ENCODE measurements around the gene BTBD9.

The BTBD9 gene

GRCh38 chr6:38179300-38179699 is 460.4 kb downstream of the BTBD9 start:
- TF ChIP-seq TCF4 (CRISPR knock-in tag; IDR thresholded peaks at IDR 0.05; ENCODE audit: borderline replicate concordance), result no peak
- ATAC-seq, result peak; percentile 50

GRCh38 chr6:38178584-38178886 is 461.2 kb downstream of the BTBD9 start:
- no peak for ATAC-seq
- TF ChIP-seq ESRRG (CRISPR knock-in tag; IDR thresholded peaks at IDR 0.05), result no peak
- TF ChIP-seq PPARA (CRISPR knock-in tag; IDR thresholded peaks at IDR 0.05; ENCODE audit: borderline replicate concordance), result no peak
- no peak for TF ChIP-seq TSHZ2 (CRISPR knock-in tag; IDR thresholded peaks at IDR 0.05)
- TF ChIP-seq ISL1 (CRISPR knock-in tag; IDR thresholded peaks at IDR 0.05), result no peak
- TF ChIP-seq SNAI2 (CRISPR knock-in tag; IDR thresholded peaks at IDR 0.05), result no peak
- no peak for TF ChIP-seq OSR1 (CRISPR knock-in tag; IDR thresholded peaks at IDR 0.05)
- TF ChIP-seq GLIS3 (CRISPR knock-in tag; IDR thresholded peaks at IDR 0.05), result no peak
- no peak for TF ChIP-seq TCF4 (CRISPR knock-in tag; IDR thresholded peaks at IDR 0.05; ENCODE audit: borderline replicate concordance)
- no peak for TF ChIP-seq ZNF8 (CRISPR knock-in tag; IDR thresholded peaks at IDR 0.05)
- TF ChIP-seq ZNF565 (CRISPR knock-in tag; conservative IDR thresholded peaks at IDR 0.05; ENCODE audit: low read depth), result no peak
- TF ChIP-seq PATZ1 (CRISPR knock-in tag; IDR thresholded peaks at IDR 0.05; ENCODE audit: borderline replicate concordance), result no peak
- TF ChIP-seq ZFP3 (CRISPR knock-in tag; IDR thresholded peaks at IDR 0.05), result no peak

GRCh38 chr6:38177882-38178583 is 461.7 kb downstream of the BTBD9 start:
- ATAC-seq, result no peak

GRCh38 chr6:38176797-38177751 is 462.7 kb downstream of the BTBD9 start:
- ATAC-seq, result no peak
- TF ChIP-seq BACH2 (CRISPR knock-in tag; IDR thresholded peaks at IDR 0.05; ENCODE audit: borderline replicate concordance) (no peak), TOX (CRISPR knock-in tag; IDR thresholded peaks at IDR 0.05; ENCODE audit: borderline replicate concordance) (no peak), ZNF70 (CRISPR knock-in tag; IDR thresholded peaks at IDR 0.05) (no peak), CSRNP3 (CRISPR knock-in tag; IDR thresholded peaks at IDR 0.05) (no peak), ARNTL (CRISPR knock-in tag; IDR thresholded peaks at IDR 0.05; ENCODE audit: borderline replicate concordance, low read depth) (no peak), ZNF565 (CRISPR knock-in tag; conservative IDR thresholded peaks at IDR 0.05; ENCODE audit: low read depth) (no peak), ZFP30 (CRISPR knock-in tag; IDR thresholded peaks at IDR 0.05) (no peak), OSR1 (CRISPR knock-in tag; IDR thresholded peaks at IDR 0.05) (no peak), RARB (CRISPR knock-in tag; IDR thresholded peaks at IDR 0.05) (no peak)

More at GRCh38 chr6:38177882-38178583, 461.7 kb downstream of the BTBD9 start:
- TF ChIP-seq PPARA (CRISPR knock-in tag; IDR thresholded peaks at IDR 0.05; ENCODE audit: borderline replicate concordance), result no peak

- no peak for ATAC-seq
- TF ChIP-seq ESRRG (CRISPR knock-in tag; IDR thresholded peaks at IDR 0.05) (no peak), BACH2 (CRISPR knock-in tag; IDR thresholded peaks at IDR 0.05; ENCODE audit: borderline replicate concordance) (no peak), POU6F1 (CRISPR knock-in tag; IDR thresholded peaks at IDR 0.05; ENCODE audit: borderline replicate concordance, low read depth) (no peak), ZNF565 (CRISPR knock-in tag; conservative IDR thresholded peaks at IDR 0.05; ENCODE audit: low read depth) (no peak), CSRNP3 (CRISPR knock-in tag; IDR thresholded peaks at IDR 0.05) (no peak), SNAI2 (CRISPR knock-in tag; IDR thresholded peaks at IDR 0.05) (no peak), TSHZ2 (CRISPR knock-in tag; IDR thresholded peaks at IDR 0.05) (no peak)
Measured at GRCh38 chr6:38175786-38176185, 463.9 kb downstream of the BTBD9 start.
